GM18517 (cell line): ENCODE measurements around the gene ATRAID.

Experiments
- ATAC-seq: cut with Tn5 transposase; IDR thresholded peaks from one replicate; pipeline ENCODE4 v1.9.1; 2021; ENCODE audit warnings: mild to moderate bottlenecking, moderate library complexity; ENCODE audit not compliant: unreplicated experiment

ATRAID gene

DNA sequence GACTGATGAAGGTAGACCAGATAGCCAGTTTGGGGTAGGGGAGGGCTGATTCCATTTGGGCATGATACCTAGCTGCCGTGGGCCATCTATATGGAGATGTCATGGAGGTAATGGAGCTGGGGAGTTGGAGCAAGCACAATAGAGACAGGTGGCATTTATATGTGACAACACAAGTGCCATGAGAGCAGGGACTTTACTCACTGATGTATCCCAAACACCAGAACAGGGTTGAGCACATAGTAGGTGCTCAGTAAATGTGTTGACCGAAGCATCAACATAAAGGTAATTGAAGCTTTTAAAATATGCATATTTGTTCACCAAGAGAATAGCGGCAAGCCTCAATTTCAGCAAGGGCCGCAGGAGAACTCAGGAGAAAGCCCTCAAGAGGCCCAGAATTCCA lies 36.1 kb downstream of the ATRAID start:
- ATAC-seq = no peak

DNA sequence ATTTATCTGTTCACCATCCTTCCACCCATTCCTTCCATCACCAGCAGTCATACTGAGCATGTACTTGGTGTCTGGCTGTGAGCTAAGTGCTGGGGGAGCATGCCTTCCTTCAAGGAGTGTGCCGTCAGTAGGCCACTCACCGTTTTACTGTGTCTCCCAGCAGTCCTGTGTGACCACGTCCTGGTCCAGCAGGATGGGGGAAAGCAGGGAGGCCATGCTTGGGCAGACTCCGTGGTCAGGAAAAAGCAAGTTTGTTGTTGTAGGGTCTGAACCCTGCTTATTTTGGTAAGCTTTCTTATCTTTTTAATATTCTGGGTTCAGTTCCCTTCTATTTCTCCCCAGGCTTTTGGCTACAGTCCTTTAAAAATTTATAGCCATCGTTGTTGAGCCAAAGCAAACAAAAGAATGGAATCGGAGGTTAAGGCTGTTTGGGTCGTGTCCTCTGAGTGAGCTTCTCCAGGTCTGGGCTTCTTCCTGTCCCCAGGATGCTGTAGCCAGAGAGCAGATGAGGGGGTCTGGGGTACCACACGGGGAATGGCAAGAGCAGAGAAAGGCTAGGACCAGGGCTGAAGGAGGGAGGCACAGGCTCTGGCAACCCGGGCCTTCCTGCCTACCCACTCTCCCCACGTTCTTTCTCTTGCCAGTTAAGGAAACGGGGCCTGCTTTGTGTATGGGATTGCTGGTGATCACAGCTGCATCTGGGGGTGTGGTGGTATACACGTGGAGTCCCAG lies 37.5 kb downstream of the ATRAID start:
- ATAC-seq = no peak

- ATAC-seq = no peak
These were observed 38.2 kb downstream of the ATRAID start for GRCh38 chr2:27249891-27250651.

- ATAC-seq = no peak
These were observed 39.0 kb downstream of the ATRAID start for GRCh38 chr2:27250652-27251379.

GRCh38 chr2:27251766-27252165 lies 39.9 kb downstream of the ATRAID start:
- ATAC-seq = no peak

DNA sequence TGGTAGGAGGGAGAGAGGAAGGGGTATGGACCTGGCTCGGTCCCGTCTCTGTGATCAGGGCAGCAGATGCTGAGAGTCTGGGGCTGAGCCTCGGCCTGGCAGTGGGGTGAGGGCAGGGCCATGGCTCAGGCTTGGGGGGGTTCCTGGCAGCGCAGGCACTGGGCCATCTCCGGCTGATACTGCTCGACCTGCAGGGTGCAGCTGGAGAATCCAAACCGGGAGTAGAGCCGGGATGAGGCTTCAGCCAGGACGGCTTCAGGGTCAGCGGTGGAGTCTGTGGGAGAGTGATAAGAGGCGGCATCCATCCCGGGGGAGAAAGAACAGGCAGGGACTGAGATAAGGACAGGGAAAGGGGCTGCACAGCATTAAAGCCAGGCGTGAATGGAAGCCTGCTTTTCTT lies 43.3 kb downstream of the ATRAID start:
- ATAC-seq = no peak

DNA sequence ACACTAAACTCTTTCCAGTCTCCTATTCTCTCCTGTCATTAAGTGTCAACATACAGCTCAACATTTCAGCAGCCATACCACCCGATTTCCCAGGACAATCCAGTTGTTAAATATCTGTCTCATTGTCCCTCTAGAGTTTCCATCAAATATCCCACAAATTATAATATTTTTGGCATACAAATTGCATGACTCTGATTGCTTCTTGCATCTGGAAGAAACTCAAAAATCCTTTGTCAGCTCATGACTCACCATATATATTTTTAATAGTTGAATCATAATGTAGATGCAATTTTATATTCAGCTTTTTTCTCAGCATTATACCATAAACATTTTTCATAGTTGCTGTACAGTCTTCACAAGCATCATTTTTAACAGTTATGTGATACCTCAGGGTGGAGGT lies 43.8 kb downstream of the ATRAID start:
- ATAC-seq = no peak

DNA sequence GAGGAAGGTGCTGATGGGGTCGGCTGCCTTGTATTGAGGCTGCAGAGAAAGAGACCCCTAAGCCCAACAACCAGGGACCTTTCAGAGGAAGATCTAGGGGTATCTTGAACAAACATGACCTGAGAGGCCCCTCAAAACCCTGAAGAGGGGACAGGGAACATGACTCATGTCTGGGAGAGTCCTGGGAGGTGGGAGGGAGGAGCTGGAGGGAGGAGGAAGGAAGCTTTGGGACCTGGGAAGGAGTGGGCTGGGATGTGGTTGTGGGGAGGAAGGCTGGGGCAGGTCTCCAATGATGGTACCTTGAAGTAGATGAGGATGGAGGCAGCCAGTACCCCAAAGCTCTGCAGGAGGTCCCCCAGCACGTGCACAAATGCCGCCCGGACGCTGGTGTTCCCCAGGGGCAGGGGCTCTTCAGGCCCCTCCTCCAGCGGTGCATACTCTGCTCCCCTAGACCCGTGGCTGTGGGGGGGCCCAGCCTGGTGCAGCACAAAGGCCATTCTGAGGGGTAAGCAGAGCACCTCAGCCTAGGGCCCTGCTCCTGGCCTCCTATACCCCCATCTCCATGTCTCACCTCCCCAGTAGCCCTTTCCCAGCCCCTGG lies 45.1 kb downstream of the ATRAID start:
- no peak for ATAC-seq

DNA sequence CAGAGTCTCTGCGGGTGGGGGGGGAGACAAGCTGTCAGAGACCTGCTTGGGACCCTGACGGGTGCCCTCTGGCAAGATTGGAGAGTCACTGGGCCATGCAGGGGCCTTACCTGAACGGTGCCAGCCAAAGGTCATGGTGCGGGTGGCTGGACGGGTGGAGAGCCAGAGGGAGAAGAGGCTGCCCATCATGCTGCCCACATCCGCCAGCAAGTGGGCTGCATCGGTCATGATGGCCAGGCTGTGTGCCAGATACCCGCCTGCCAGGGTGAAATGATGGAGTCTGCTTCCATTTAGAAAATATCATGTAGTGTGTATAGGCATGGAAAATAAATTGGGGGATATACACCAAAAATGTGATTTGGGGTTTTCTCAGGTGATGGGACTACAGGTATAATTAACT lies 46.2 kb downstream of the ATRAID start:
- ATAC-seq = no peak

GRCh38 chr2:27261241-27261925 lies 49.5 kb downstream of the ATRAID start:
- no peak for ATAC-seq

DNA sequence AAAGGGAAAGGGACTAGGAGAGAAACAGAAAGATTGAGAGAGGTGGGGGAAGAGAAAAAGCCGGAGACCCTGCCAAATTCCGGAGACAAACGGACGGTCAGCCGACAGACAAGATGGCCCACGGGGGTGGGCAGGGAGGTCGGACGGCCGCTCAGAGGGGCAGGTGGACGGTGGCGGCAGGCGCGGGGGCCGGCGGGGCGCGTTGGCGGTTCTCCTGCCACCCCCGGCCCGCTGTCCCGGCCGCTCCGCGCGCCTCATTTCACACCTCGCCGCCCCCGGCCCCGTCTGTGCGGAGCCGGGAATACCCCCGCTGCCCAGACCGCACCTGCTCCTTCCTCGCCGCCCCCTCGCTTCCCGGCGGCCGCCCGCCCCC lies 50.1 kb downstream of the ATRAID start:
- no peak for ATAC-seq

- no peak for ATAC-seq
These were observed 50.8 kb downstream of the ATRAID start, which contains the start of gene SLC30A3 for GRCh38 chr2:27262379-27263286. SLC30A3 (minus strand) TSS chr2:27263047; CDS start chr2:27262906, 141 bp downstream.

DNA sequence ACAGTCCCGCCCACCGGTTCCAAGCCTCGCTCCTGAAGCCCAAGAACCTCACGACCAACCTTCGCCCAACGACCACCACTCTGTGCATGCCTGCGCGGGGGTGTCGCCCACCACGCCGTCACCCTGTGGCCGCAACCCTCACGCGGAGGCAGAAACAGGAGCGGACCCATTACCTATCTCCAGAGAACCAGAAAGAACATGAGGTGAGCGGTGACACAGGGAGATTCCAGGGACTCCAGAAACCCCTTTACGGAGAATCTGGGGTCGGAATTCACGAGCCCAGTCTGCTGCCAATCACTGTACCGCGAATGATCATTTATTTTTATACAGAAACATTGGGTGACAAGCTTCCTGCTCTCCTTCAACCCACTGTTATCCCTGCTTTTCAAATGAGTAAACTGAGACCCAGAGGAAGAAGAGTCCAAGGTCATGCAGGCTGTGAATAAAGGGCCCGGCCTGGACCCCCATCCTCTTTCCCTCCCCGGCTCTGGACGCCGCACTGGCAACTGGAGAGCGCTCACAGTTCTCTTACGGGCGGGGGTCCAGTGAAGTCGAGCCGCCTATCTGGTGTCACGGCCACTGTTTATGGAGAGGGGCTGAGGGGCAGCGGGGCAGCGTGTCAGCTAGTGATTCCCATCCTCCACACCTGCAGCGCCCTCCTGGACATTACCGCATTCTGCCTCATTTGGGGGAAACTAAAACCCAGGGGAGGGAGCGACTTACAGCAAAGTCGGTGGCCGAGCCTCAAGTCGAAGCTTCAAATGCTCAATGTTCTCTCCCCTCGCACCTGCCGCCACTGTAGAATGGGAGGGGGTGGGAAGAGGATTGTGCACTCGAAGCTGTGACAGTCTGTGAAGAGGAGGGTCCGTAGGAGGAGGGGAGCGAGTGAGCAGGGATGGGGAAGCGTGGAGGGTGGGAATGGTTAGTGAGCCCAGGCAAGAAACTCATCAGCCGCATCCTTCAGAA lies 51.7 kb downstream of the ATRAID start:
- no peak for ATAC-seq

GRCh38 chr2:27264253-27264752 lies 52.5 kb downstream of the ATRAID start:
- no peak for ATAC-seq

DNA sequence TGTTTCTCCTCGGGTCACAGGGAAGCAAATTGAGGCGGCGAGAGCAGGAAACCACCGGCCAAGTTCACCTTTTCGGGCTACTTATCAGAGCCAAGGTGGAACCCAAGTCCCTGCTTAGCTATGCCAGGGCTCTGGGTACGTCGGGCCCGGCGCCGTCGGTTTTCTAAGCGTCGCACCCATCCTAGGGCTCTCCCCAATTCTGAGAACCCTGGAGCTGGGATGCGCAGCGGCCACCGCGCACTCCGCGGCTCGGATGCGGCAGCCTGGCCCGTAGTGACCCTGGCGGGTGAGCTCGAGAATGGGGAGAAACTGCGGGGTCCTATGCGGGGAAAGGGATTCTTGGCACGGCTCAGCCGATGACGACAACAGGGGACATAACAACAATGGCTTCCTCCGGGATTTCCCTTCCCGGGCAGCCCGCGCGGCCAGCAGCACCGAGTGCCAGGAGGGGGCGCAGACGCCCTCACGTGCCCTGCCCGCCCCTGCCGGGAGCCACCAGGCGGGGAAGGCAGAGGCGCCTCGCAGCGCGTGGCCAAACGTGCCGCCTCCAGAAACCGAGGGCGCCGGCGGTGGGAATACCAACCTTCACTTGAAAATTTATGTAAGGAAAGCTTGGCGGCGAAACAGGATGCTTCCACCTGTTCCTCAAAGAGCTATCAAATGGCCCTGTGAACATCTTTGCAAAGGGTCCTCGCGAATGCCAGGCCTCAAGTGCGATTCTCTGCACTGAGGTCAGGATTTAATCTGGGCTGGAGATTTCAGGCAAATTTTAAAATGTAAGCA lies 53.1 kb downstream of the ATRAID start:
- ATAC-seq = no peak

DNA sequence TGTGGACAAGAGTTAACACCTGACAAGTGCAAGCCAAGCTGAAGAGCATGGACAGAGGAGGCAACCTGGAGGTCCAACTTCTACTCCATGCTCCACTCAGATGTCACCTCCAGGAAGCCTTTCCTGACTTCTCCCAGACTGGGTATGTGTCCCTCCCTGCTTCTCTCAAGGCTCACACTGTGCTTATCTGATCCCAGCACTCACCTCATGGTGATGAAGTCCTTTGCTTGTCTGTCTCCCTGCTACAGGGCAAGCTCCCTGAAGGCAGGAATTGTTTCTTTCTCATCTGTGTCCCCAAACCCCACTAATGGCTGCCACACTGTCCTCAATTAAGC lies 53.7 kb downstream of the ATRAID start:
- no peak for ATAC-seq
